KMS-11 (cell line): ENCODE results near the gene MTMR12.

Source experiments
- H2AFZ ChIP-seq: fragments of 200-600 bp; sonication (generic); 2 replicates; pipeline ENCODE4 v1.6.1; 2016; ENCODE audit warnings: antibody characterized with exemption, mixed run types, low read depth
- H3K27ac ChIP-seq: fragments of 200-600 bp; sonication (generic); 2 replicates; pipeline ENCODE4 v1.6.1; 2016; ENCODE audit warnings: mild to moderate bottlenecking, mixed run types
- H3K27me3 ChIP-seq: fragments of 200-600 bp; sonication (generic); 2 replicates; pipeline ENCODE4 v1.6.1; 2017; ENCODE audit warnings: mild to moderate bottlenecking, low read depth, mixed run types, moderate library complexity; ENCODE audit not compliant: insufficient read depth
- H3K36me3 ChIP-seq: fragments of 200-600 bp; sonication (generic); 2 replicates; pipeline ENCODE4 v1.6.1; 2017; ENCODE audit warnings: mild to moderate bottlenecking, mixed run types; ENCODE audit not compliant: insufficient read depth
- H3K4me1 ChIP-seq: fragments of 200-600 bp; sonication (generic); 2 replicates; pipeline ENCODE4 v1.6.1; 2016; ENCODE audit warnings: mild to moderate bottlenecking, low read depth, mixed run types; ENCODE audit not compliant: poor library complexity, severe bottlenecking
- H3K4me2 ChIP-seq: fragments of 200-600 bp; sonication (generic); 2 replicates; pipeline ENCODE4 v1.7.0; 2016; ENCODE audit warnings: mild to moderate bottlenecking, mixed run types
- H3K4me3 ChIP-seq: fragments of 200-600 bp; sonication (generic); IDR thresholded peaks from 2 replicates; pipeline ENCODE4 v1.6.1; 2017; ENCODE audit warnings: low read depth, low read length, mixed read lengths; ENCODE audit not compliant: insufficient read depth
- H3K79me2 ChIP-seq: fragments of 200-600 bp; sonication (generic); 2 replicates; pipeline ENCODE4 v1.6.1; 2016; ENCODE audit warnings: low read depth, mixed run types; ENCODE audit not compliant: insufficient read depth
- H3K9ac ChIP-seq: fragments of 200-600 bp; sonication (generic); 2 replicates; pipeline ENCODE4 v1.6.1; 2016; ENCODE audit warnings: mild to moderate bottlenecking, mixed run types
- H4K20me1 ChIP-seq: fragments of 200-600 bp; sonication (generic); 2 replicates; pipeline ENCODE4 v1.6.1; 2016; ENCODE audit warnings: mild to moderate bottlenecking, mixed run types; ENCODE audit not compliant: insufficient read depth
- TF ChIP-seq, protein P1 (sequence below): fragments of 200-600 bp; sonication (generic); conservative IDR thresholded peaks from 2 replicates; pipeline ENCODE4 v1.6.1; 2017; ENCODE audit warnings: low read depth, mild to moderate bottlenecking, antibody characterized with exemption, low read length, moderate library complexity, mixed read lengths

MTMR12 gene

DNA sequence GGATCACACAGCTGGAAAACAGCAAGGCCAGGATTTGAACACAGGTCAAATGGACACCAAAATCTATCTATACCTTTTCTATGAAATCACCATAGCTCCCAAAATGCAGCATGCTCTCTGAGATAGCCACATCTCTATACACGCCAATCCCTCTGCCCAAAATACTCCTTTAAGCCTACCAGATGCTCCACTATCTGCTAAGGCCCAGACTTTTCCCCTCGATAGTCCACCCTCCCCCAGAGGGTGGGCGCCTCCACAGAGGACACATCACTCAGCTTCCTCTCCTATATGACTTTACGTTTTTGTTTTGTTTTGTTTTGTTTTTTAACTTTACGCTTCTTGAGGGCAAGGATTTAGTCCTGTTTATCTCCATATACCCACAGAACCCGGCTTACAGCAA lies 46.8 kb downstream of the MTMR12 start:
- Histone ChIP-seq H3K79me2 (no peaks in the 10 kb centered on the region), H3K27ac (no peak overlapping the region), H3K4me2 (no peak overlapping the region), H3K27me3 (no peaks in the 10 kb centered on the region), H3K36me3 (peaks cover 5% of the 10 kb centered on the region; the same call in 1 of the 2 replicates), H4K20me1 (no peaks in the 10 kb centered on the region), H3K4me3 (no peak overlapping the region), H3K4me1 (peaks cover 13% of the 10 kb centered on the region), H2AFZ (no peak overlapping the region), H3K9ac (no peak overlapping the region)
- TF ChIP-seq, protein P1, sequence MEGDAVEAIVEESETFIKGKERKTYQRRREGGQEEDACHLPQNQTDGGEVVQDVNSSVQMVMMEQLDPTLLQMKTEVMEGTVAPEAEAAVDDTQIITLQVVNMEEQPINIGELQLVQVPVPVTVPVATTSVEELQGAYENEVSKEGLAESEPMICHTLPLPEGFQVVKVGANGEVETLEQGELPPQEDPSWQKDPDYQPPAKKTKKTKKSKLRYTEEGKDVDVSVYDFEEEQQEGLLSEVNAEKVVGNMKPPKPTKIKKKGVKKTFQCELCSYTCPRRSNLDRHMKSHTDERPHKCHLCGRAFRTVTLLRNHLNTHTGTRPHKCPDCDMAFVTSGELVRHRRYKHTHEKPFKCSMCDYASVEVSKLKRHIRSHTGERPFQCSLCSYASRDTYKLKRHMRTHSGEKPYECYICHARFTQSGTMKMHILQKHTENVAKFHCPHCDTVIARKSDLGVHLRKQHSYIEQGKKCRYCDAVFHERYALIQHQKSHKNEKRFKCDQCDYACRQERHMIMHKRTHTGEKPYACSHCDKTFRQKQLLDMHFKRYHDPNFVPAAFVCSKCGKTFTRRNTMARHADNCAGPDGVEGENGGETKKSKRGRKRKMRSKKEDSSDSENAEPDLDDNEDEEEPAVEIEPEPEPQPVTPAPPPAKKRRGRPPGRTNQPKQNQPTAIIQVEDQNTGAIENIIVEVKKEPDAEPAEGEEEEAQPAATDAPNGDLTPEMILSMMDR, result no peak

DNA sequence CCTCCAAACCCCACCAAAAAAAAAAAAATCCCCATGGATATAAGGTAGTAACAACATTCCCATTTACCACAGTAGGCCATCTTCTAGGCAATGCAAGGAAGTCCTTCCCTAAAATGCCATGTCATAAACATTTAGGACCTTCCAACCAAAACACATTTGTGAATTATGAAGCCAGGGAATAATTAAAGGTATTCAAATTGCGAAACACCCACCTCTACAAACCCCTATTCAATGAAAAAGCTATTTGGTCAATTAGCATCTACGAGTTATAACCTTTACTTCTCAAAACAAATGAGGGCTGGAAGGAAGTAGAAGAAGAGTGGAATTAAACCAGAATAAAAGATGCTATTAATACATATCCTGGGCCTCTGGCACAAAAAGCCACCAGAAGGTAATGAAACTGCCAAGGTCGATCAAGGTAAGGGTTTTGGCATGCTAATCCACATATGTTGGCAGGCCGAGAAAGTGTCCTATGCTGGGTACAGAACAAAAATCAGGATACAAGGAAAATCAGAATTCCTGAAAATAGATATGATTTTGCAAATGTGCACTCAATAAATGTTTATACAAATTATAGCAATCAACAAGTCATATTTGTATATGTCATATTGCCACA lies 47.7 kb downstream of the MTMR12 start:
- H3K36me3 ChIP-seq, result peaks cover 5% of the 10 kb centered on the region; the same call in 1 of the 2 replicates
- no peak overlapping the region for H3K27ac ChIP-seq
- no peak overlapping the region for H2AFZ ChIP-seq
- no peaks in the 10 kb centered on the region for H3K79me2 ChIP-seq
- TF ChIP-seq, protein P1, result no peak
- H4K20me1 ChIP-seq, result no peaks in the 10 kb centered on the region
- no peaks in the 10 kb centered on the region for H3K27me3 ChIP-seq
- H3K4me1 ChIP-seq, result peaks cover 14% of the 10 kb centered on the region
- H3K4me2 ChIP-seq, result no peak overlapping the region
- H3K4me3 ChIP-seq, result no peak overlapping the region
- no peak overlapping the region for H3K9ac ChIP-seq

DNA sequence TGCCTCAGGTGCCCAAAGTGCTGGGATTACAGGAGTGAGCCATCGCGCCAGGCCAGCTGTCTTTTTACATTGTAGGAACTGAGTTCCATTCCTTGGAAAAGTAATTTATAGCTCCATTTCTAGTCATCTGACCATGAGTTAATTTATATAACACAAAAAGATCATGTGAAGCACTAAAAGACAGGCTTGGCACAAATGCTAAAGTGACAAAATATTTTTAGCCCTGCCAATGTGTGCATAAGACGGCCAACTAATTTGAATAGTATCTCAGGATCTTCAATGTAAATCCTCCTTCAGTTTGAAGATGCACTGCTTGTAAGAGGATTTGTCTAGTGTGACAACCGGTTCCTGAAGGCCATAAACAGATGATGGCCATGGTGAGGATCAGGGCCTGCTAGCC lies 49.1 kb downstream of the MTMR12 start:
- TF ChIP-seq, protein P1, result no peak
- no peaks in the 10 kb centered on the region for H3K27me3 ChIP-seq
- H3K9ac ChIP-seq, result no peak overlapping the region
- peaks cover 14% of the 10 kb centered on the region for H3K4me1 ChIP-seq
- H4K20me1 ChIP-seq, result no peaks in the 10 kb centered on the region
- H3K79me2 ChIP-seq, result no peaks in the 10 kb centered on the region
- H3K4me3 ChIP-seq, result no peak overlapping the region
- no peak overlapping the region for H3K4me2 ChIP-seq
- H2AFZ ChIP-seq, result no peak overlapping the region
- H3K36me3 ChIP-seq, result peaks cover 5% of the 10 kb centered on the region; the same call in 1 of the 2 replicates
- H3K27ac ChIP-seq, result no peak overlapping the region

DNA sequence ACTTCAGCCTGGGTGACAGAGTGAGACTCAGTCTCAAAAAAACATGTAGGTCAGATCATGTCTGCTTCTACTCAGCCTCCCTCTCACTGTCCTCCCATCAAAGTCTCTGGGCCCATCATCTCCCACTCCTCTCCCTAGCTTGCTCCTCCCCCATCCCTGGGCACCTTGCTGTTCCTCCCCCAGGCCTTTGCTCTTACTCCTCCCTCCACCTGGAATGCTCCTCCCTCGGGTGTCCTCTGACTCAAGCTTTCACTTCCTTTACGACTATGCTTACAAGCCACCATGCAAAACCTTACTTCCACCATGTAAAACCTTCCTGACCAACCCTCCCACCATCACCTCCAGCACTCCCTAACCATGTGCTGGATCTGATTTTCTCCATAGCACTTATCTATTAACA lies 51.5 kb downstream of the MTMR12 start:
- no peaks in the 10 kb centered on the region; the same call in 1 of the 2 replicates for H3K36me3 ChIP-seq
- no peaks in the 10 kb centered on the region for H4K20me1 ChIP-seq
- peaks cover 14% of the 10 kb centered on the region for H3K4me1 ChIP-seq
- H3K9ac ChIP-seq, result no peak overlapping the region
- H2AFZ ChIP-seq, result no peak overlapping the region
- TF ChIP-seq, protein P1, result no peak
- H3K27ac ChIP-seq, result no peak overlapping the region
- no peaks in the 10 kb centered on the region for H3K79me2 ChIP-seq
- no peaks in the 10 kb centered on the region for H3K27me3 ChIP-seq
- no peak overlapping the region for H3K4me3 ChIP-seq
- no peak overlapping the region for H3K4me2 ChIP-seq
